CMK (cell line): ENCODE data around the gene ODC1.
"Not testable (repeated sequence)": the region's sequence is repeated elsewhere in the genome, so short reads cannot be mapped to it uniquely, and the experiment has no call there.

Experiments used
- DNase-seq: peaks from one replicate; pipeline ENCODE4 v3.0.0-alpha.2; 2010; ENCODE audit warnings: low read depth

ODC1 gene

DNA sequence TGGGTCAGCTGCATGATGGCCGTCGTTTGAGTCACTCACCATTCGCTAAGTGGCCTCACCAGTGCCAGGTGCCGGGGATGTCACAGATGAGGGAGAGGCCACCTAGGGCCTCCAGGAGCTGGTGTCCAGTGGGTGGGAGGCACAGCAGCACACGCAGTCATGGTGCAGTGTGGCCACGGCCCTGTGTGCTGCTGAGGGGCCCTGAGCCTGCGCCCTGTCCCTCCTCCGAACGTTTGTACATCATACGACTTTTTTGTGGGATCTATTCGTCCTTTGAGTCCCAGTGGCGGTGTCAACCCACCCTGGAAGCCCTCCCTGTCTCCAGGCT lies 30.1 kb upstream of the ODC1 start:
- no peak for DNase-seq

DNA sequence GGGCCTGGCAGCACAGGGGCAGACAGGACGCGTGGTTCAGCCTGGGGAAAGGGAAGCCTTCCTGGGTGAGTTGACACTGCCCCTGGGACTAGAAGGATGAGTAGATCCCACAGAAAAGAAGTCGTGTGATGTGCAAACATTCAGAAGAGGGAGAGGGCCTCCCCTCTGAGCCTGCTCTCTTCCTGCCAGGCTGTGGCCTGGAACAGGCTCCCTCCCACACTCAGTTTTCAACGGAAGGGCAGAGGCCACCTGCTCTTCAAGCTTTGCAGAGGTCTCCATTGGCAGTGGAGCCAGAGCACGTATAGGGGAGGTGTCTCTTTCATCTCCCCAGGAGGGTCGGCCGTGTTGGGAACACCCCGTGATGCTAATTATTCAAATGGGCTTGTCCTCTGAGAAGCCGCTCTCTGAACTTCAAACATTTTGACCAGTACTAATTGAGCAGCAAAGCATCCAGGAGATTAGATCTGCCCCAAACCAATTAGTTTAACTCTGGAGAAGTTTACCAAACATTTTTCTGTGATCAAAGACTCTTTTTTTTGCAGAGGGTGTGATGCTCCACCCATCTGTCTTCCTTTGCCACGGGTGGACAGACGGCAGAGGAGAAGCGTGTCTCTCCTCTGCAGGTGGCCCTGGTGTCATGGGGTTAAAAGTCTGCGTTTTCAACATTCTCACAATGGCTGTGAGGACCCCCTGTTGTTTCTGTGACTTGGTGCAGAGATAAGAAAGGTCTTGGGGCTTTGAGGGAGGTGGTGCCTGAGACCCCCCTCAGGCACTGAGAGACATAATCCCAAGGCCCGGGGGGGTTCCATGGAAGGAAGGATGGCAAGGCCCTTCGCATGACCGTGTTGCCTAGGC lies 29.5 kb upstream of the ODC1 start:
- no peak for DNase-seq

DNA sequence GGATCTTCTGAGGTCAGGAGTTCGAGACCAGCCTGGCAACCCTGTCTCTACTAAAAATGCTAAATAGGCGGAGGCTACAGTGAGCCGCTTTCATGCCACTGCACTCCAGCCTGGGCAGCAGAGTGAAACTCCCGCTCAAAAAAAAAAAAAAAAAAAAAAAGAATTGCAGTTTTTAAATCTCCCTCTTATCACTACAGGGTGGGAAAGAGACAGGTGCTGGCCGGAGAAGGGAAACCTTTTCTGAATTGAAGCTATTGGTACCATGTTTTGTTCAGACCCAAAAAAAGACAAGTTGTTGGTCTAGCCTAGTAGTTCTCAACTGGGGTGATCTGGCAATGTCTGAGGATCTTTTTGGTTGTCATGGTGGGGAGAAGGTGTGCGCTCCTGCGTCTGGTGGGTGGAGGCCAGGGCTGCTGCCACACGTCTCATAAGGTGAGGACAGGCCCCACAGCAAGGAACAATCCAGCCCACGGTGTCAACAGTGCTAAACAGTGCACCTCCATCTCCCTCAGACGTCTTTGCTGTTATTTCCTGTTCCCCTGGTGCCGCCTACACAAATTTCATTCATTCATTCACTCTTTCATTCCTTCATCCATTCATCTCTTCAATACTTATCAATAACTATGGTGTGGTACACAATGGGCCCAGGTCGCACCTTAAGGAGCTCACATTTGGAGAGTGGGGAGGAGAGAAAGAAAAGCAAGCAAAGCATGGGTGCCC lies 28.8 kb upstream of the ODC1 start:
- DNase-seq = no peak

DNA sequence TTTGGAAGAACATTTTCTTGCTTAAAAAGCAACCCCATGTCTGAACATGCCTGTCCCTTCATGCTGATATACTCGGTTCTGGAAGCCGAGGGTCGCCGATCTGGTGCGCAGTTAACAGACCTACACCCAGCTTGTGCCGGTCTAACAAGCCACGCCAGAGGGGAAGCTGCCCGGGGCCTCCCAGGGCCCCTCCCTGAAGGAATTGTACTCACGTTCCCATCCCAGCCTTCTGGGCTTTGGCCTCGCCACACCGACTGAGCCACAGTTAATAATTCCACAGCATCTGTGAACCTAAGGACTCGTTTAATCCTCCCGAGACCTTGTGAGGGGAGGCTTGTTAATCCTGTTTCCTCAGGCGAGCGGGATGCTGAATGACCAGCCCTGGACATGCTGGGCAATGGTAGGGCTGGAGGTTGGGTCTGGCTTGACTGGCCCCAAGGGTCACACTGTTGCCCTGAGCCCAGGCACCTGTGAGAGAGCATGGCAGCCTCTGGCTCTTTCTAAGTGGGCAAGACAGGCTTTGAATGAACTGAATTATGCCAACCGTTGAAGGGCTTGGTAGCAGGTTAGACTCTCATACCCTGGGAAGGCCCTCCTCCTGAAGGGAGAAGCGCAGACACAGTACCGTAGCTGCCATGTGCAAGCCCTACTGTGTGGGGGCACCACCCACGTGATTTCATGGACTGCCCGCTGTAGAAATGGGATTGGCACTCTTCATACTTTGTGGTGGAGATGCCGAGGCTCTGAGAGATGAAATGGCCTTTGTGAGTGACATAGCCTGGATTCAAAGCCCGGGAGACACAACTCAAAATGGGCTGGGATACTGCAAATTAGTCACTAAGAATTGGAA lies 27.9 kb upstream of the ODC1 start:
- DNase-seq = no peak

DNA sequence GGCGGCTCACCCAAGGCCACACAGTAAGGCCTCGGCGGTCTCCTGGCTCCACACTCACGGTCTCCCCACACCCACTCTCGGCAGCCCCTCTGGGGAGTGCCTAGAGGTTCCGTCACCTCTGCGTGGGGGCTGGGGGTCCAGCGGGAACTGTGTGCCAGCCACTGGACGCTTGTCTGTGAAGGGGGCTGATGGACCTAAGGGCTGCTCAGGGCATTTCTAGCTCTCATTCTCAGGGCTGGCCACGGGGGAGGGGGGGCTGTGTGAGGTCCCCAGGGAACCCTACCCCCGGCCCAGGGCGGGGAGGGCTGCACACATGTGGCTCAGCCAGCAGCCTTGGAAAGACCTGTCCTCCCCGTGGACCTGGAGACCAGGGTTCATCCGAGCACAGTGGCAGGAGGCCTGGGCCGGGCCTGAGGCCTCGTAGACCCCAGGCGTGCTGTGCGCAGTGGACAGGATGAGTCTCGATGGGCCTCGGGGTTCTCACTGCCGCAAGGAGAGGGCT lies 27.1 kb upstream of the ODC1 start:
- DNase-seq = no peak

DNA sequence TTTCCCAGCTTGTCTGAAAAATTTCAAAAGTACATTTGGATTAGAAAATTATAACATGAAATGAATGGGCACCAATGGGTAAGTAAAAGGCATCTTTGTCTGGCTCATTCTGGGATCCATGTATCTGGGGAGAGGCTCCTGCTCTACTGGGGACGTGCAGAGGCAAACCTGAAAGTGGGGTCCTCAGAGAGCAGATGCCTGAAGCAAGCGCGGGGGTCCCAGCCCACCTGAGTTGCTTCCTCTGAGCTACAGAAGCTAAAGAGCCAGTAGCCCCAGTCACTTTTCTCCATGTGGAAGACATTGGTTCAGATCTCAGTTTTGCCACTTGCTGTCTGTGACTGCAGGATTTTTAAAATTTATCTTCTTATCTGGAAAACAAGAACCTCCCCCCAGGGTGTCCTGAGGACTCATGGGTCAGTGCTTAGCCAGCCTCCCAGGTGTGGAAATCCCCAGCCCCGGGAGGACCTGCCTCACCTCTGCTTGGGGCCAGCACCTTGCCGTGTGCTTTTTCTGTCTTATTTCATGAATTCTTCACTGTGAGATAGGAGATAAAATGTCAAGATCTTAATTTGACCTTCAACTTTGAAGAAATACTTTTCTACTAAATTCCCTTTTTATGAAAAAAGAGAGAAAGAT lies 25.1 kb upstream of the ODC1 start:
- no peak for DNase-seq

DNA sequence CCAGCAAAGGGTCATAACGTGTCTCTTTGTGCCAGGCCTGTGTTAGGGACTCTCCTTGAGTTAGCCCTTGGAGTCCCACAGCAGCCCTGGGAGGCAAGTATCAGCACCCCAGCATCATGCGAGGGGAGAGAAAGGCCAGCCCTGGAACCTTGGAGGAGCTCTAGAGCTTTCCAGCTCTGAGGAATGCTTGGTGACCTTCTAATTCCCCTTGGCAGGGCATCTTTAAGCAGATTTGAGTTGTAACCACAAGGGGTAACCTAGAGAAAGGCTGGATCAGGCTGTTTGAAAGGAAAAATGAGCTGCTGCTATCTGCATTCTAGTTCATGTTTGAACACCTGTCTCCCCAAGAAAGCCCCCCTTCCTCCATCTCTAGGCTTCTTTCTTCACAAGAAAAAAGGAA lies 23.8 kb upstream of the ODC1 start:
- DNase-seq = no peak

DNA sequence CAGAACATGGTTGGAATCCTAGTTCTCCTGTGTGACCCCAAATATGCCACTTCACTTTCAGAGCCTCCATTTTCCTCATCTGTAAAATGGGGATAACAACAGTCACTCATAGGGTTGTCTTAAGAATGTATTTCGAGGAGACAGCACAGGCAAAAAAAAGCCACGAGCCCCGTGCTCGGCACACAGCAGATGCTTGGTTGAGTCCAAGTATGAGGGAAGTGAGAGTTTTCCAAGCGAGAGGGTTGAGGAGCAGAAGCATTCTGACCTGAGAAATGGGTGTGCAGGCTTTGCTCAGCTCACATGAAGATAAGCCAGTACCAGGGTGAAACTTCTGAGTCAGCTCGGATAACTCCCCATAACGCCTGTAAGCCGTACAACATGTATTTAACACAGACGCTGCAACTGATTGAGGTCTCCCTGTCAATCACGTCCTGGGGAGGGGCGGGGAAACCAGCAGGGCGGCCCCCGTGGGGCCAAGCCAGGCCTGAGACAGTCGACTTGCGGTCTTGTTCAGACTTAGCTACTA lies 23.0 kb upstream of the ODC1 start:
- no peak for DNase-seq

DNA sequence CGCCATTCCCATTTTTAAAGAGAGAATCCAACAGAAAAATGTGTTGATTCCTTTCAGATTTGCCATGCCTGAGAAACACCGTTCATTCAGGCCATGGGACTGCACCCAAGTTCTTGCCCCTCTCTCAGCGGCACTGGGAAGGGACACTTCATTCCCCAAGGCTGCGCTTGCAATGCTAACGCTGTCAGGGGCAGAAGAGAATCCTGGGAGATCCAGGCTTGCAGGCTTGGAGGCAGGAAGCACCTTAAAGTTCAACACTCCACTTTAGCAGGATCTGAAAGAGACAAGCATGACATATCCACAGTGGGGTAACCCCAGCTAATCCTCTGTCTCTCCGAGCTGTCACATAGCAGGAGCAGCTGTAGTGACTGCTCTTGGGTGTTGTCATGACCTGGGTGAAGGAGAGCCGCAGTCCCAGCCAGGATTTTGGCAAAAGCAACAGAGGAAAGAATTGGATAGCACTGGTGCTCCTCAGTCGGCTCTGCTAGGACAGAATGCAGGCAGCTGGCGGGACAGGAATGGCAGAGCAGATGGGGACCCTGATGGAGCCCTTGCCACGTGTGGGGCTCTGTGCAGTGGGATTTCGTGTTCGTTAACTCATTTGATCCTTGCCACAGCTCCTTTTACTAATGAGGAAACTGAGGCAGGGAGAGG lies 22.0 kb upstream of the ODC1 start:
- no peak for DNase-seq

DNA sequence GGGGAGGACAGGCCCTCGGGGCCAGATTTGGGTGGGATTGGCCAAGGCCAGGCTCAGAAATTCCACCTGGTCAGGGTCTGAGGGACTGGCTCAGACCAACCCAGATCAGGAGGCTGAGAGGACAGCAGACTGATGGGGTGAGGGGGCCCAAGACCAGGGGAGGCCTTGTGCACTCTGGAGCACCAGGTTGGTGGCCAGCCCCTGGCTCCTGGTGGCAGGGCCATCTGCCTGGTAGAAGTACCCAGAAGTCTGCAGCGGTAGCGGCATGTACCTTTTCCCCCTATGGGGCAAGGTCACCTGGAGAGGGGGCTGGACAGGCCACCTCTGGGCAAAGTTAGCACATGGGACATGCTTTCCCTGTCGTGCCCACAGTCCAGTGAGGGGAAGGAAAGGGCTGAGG lies 21.2 kb upstream of the ODC1 start:
- DNase-seq = no peak

DNA sequence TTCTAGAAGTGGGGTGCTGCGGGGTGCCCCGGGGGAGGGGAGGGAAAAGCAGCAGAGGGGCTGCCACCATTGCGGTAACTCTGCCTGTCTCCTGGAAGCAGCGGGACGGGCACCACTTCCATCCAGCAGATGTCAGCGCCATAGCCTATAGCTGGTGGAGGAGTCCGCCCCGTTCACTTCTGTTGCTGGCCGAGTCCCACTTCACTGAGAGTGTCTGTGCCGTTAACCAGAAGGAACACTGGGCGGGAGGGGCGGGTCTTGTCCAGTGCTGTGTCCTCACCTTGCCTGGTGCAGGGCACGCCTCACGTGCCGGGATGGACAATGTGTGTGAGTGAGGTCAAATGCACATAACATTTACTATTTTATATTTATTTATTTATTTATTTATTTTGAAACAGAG lies 19.3 kb upstream of the ODC1 start:
- DNase-seq = no peak

DNA sequence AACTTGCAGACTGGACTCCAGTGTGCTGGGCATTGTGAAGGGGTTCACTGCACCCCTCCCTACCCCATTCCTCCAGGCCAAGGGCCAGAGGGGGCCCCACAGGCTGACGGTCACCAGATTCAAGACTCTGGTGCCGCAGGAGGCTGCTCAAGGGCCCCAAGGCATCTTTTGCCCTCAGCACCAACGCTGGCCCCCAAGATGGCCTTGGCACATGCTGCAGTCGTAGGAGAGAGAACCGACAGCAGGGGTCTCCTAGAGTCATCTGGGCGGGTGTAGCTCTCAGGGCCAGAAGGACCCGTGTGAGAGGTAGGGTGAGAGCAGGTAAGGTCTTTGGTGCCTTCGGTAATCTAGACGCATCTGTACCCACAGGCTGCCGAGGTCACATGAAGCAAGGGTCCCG lies 18.7 kb upstream of the ODC1 start:
- DNase-seq = no peak

DNA sequence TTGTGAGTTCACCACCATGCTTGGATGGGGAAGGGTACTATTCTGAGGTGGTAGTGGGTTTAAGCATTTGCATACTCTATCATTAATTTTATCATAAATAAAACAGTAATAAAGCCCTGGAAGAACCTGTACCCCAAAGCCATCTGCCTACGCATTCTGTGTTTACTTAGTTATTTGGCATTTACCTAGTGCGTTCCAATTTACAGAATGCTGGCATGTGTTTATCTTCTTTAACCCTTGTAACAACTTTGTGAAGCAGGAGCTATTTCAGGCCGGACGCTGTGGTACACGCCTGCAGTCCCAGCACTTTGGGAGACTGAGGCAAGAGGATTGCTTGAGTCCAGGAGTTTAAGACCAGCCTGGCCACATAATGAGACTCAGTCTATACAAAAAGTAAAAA lies 17.8 kb upstream of the ODC1 start:
- no peak for DNase-seq

DNA sequence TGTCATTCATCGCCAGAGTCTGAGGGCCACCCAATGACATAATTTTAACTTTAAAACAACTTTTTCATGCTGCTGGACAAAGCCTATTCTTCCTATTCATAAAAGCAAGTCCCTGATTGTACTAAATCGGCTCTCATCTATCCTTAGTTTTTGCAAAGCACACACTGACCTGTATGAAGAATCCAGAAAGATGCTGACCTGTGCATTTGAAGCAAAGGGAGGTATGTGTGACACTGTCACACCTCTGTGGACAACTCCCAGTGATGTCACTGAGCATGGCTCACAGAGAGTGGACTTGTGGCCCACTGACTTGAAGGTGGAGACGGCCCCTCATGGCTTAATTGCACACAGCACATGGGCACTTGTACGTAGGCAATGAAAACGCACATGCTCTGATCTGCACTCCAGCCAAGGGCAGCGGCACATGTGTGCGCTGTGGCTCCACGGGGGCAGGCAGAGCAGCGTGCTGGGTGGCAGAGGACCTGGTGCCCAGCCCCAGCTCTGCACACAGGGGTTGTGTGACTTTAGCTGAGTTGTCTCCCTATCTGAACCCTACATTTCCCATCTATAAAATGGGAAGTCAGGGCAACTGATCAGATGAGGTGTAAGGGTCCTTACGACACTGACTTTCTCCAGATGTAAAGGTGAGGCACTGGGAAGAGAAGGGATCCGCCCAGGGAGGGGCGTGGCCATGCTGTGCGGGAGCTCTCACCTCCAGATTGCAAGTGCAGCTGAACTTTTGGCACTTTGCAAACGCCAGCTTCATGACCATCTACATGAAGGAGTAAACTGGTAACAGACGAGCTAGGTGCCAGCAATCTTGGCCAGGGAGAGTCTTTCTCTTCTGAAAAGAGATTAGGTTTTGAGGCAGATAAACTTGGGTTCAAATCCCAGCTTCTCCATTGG lies 14.3 kb upstream of the ODC1 start:
- no peak for DNase-seq

DNA sequence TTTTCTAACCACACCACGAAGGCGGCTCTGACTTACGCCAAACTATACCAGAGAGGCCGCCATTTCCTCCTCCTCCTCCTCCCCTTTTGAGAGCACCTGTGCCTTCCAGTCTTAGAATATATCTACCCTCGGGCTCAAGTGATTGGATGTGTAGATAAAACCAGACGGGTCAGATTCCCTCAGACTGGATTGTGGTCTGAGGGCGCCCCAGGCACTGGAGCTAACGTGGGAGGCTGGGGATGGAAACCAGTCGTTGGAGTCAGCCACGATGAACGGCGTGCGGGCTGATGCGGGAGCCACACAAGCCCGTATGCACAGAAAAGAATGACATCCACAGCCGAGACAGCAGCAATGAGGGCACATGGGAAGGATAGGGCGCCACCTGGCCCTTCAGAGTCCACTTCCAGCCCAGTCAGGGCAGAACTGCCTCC lies 12.3 kb upstream of the ODC1 start:
- DNase-seq = no peak

DNA sequence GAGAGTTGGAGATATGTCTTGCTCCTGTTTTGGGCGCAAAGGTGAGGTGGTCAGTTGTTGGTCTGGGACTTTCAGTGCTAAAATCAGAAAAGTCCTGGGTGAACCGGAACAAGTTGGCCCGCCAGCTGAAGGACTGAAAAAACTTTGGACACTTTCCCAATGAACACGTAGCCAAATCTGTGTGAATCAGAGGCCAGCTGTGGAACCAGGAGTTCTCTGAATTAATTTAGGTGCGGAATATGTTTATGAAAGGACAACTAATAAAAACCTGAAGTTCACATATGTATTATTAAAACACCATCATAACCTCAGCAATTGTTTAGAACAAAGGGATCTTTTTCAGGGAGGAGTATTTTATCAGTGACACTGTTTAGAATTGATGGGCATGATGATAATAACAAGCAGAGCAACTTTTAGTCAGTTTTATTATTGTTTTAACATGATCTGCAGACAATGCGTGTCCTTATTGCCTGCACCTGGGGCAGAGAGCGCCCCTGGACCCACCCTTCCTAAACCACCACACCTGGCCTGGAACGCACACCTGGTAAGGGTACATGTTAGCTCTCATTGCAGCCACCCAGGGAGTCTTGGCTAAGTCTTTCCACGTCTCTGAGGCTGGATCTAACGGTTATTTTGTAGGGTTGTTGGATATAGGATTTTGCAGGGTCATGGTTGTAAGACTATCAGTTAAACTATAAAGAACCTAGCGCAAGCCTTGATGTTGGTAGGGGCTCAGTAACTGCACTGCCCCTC lies 9.9 kb upstream of the ODC1 start:
- DNase-seq = no peak

DNA sequence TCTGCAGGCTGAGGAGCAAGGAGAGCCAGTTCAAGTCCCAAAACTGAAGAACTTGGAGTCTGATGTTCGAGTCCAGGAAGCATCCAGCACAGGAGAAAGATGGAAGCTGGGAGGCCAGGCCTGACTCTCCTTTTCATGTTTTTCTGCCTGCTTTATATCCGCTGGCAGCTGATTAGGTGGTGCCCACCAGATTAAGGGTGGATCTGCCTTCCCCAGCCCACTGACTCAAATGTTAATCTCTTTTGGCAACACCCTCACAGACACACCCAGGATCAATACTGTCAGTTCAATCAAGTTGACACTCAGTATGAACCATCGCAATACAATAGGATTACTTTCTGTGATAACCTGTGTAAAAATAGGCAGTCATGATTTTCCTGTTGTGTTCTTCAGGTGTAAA lies 9.1 kb upstream of the ODC1 start:
- not testable (repeated sequence) for DNase-seq

DNA sequence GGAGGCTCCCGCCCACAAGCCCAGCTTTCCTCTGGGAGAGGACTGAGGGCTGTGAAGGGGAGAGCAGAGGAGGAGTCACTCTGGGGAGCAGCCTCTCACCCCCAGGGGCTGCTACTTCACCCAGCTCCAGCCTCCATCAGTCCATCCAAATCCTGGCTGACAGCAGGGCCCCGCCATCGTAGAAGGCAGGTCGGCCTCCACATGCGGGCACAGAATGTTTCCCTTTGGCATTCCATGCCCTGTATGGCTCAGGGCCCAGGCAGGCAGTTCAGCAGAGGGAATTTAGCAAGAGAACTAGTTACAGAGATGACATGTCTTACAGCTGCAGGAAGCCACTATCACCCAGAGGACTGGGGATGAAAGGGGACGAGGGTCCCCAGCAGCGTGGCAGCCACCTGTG lies 6.4 kb upstream of the ODC1 start:
- DNase-seq = no peak

DNA sequence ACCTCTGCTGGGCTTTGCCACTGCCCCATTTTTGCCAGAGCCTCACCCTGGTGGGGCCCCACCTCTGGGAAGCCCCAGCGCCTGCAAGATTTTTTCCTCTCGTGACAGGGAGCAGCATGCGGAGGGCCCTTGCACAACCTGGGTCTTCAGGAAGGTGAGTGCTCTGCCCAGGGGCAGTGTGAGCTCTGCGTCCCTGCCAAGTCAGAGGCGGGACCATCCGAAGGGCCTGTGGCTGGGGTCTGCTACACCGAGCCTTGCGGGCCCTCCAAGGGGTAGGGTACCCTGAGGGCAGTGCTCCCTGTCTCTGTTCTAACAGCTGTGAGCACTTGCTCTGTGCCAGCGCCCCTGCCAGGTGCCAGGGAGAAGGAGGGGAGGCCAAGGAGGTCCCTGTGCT lies 5.8 kb upstream of the ODC1 start:
- DNase-seq = no peak
